Measurements from ENCODE around the gene RAB3A.

GRCh38 chr19:18214779-18215433 is 11.1 kb upstream of the RAB3A start:
- TF ChIP-seq CTCF (IDR thresholded peaks at IDR 0.05; ENCODE audit: insufficient read depth, low read length, poor library complexity, severe bottlenecking) (no peak), EZH2phosphoT487 (conservative IDR thresholded peaks at IDR 0.05; ENCODE audit: low read length) (no peak)
